ENCODE results near the gene ACSL1.

The ACSL1 gene

GRCh38 chr4:184713887-184714286, 111.9 kb downstream of the ACSL1 start:
- no peak for TF ChIP-seq CTCF (IDR thresholded peaks at IDR 0.05; ENCODE audit: borderline replicate concordance, insufficient read depth, low read depth, low read length)
- no peak overlapping the region for H3K4me3 ChIP-seq (ENCODE audit: low read depth, low read length)

GRCh38 chr4:184712322-184712721, 113.4 kb downstream of the ACSL1 start:
- no peak for TF ChIP-seq CTCF (IDR thresholded peaks at IDR 0.05; ENCODE audit: borderline replicate concordance, insufficient read depth, low read depth, low read length)
- no peak overlapping the region for H3K4me3 ChIP-seq (ENCODE audit: low read depth, low read length)

- TF ChIP-seq CTCF (IDR thresholded peaks at IDR 0.05; ENCODE audit: borderline replicate concordance, insufficient read depth, low read depth, low read length): no peak
These were observed 119.3 kb downstream of the ACSL1 start for GRCh38 chr4:184706453-184706852.

GRCh38 chr4:184705692-184706091, 120.1 kb downstream of the ACSL1 start:
- H3K4me3 ChIP-seq (ENCODE audit: low read depth, low read length): no peak overlapping the region
- no peak for TF ChIP-seq CTCF (IDR thresholded peaks at IDR 0.05; ENCODE audit: borderline replicate concordance, insufficient read depth, low read depth, low read length)

More at GRCh38 chr4:184706453-184706852, 119.3 kb downstream of the ACSL1 start:
- no peak overlapping the region for H3K4me3 ChIP-seq (ENCODE audit: low read depth, low read length)

Data from GM12875 (cell line).